NCI-H2196 treated with DMSO at 0.1 percent for 48 hours (cell line): ENCODE data around the gene STK26.
"Not testable (repeated sequence)": the region's sequence is repeated elsewhere in the genome, so short reads cannot be mapped to it uniquely, and the experiment has no call there.

Experiments
- DNase-seq: peaks from one replicate; lab custom pipeline; 2025; ENCODE audit not compliant: unreplicated experiment; lab: John Stamatoyannopoulos, UW

STK26 gene

GRCh38 chrX:132034648-132035047 lies 11.5 kb downstream of the STK26 start:
- DNase-seq = no peak

GRCh38 chrX:132037479-132037993 lies 14.4 kb downstream of the STK26 start:
- no peak for DNase-seq

- DNase-seq = no peak
These were observed 17.0 kb downstream of the STK26 start for GRCh38 chrX:132040066-132040465.

GRCh38 chrX:132041015-132041414 lies 17.9 kb downstream of the STK26 start:
- no peak for DNase-seq

- no peak for DNase-seq
These were observed 20.9 kb downstream of the STK26 start for GRCh38 chrX:132043977-132044376.

- DNase-seq = no peak
These were observed 21.9 kb downstream of the STK26 start for GRCh38 chrX:132044953-132045352.

- DNase-seq = no peak
These were observed 22.4 kb downstream of the STK26 start for GRCh38 chrX:132045456-132045855.

GRCh38 chrX:132046533-132046932 lies 23.4 kb downstream of the STK26 start:
- DNase-seq = no peak

- not testable (repeated sequence) for DNase-seq
These were observed 28.7 kb downstream of the STK26 start for GRCh38 chrX:132051778-132052177.

GRCh38 chrX:132058050-132058449 lies 34.9 kb downstream of the STK26 start:
- DNase-seq = no peak

GRCh38 chrX:132058975-132059374 lies 35.9 kb downstream of the STK26 start:
- no peak for DNase-seq

- no peak for DNase-seq
These were observed 37.0 kb downstream of the STK26 start for GRCh38 chrX:132059973-132060540.

- DNase-seq = no peak
These were observed 40.2 kb downstream of the STK26 start for GRCh38 chrX:132063334-132063733.

- no peak for DNase-seq
These were observed 40.8 kb downstream of the STK26 start for GRCh38 chrX:132063862-132064261.

- no peak for DNase-seq
These were observed 45.3 kb downstream of the STK26 start for GRCh38 chrX:132068405-132068804.

GRCh38 chrX:132071254-132071653 lies 48.2 kb downstream of the STK26 start:
- DNase-seq = no peak

- no peak for DNase-seq
These were observed 54.3 kb downstream of the STK26 start for GRCh38 chrX:132077414-132077813.

- DNase-seq = no peak
These were observed 54.8 kb downstream of the STK26 start for GRCh38 chrX:132077912-132078311.

- no peak for DNase-seq
These were observed 62.7 kb downstream of the STK26 start for GRCh38 chrX:132085786-132086185.

GRCh38 chrX:132086672-132087071 lies 63.6 kb downstream of the STK26 start:
- DNase-seq = no peak

GRCh38 chrX:132088864-132089263 lies 65.8 kb downstream of the STK26 start:
- no peak for DNase-seq

GRCh38 chrX:132090403-132091159 lies 67.5 kb downstream of the STK26 start:
- no peak for DNase-seq
